ENCODE data around the gene MAP3K8. TPM values are rescaled to one million over a fixed set of nuclear protein-coding genes. Genes with fewer than 3 reads are reported as not detected.

The MAP3K8 gene
- total and polyA plus RNA-seq, 9 of the 15 experiments (the other 6 are each of a cell fraction or from before 2014, with no cell fraction given) = 6.9 to 23.6 (median 13.6) TPM

DNA sequence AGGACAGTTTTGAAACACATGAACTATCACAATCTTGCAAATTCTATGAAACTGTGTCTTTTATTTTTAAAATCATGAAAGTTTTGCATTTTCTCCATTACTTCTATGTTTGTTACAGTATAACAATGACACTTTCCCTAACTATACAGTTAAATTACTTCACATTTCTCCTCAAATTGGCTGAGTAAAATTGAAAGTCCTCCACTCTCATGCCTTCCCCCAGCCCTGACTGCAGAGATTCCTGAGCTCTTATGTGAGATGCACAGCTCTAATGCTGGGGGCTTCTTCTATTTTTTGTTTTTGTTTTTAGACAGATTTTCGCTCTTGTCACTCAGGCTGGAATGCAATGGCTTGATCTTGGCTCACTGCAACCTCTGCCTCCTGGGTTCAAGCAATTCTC, 22.7 kb upstream of the MAP3K8 start:
- DNase-seq (ENCODE audit: extremely low read depth in 1 of 4, low spot score in 3 of 4) (no peak), FAIRE-seq (no peak), ATAC-seq (no peak)
- 75% methylated on average over 1 of the region's 1 CpG for WGBS (ENCODE audit: insufficient coverage, low coverage, missing lambda C conversion rate)
- TF ChIP-seq PRDM10 (IDR thresholded peaks at IDR 0.05; ENCODE audit: partially characterized antibody) (no peak), UBTF (IDR thresholded peaks at IDR 0.05; ENCODE audit: borderline replicate concordance in 1 of 2, low read depth in 2 of 2, low read length in 2 of 2) (no peak), PURB (CRISPR knock-in tag; IDR thresholded peaks at IDR 0.05; ENCODE audit: low read depth) (no peak), TAF7 (tag; IDR thresholded peaks at IDR 0.05) (no peak), NR2C1 (IDR thresholded peaks at IDR 0.05) (no peak), NR2C1 (tag; IDR thresholded peaks at IDR 0.05) (no peak), PTTG1 (tag; IDR thresholded peaks at IDR 0.05; ENCODE audit: low read depth) (no peak)
- Histone ChIP-seq H3K4me3 (no peak overlapping the region), H3K9ac (ENCODE audit: insufficient read depth in 1 of 2, low read depth in 2 of 2, low read length in 2 of 2) (no peak overlapping the region), H2AFZ (ENCODE audit: low read depth, low read length) (no peak overlapping the region), H3K4me1 (replicated peaks in 1 of 2; ENCODE audit: control insufficient read depth in 2 of 2, insufficient read depth in 2 of 2, low read length in 2 of 2) (no peaks in the 10 kb centered on the region), H3K36me3 (ENCODE audit: control insufficient read depth, insufficient read depth, low read length) (no peaks in the 10 kb centered on the region), H3K27ac (ENCODE audit: extremely low read depth, low read depth, low read length) (no peak overlapping the region), H3K9me1 (ENCODE audit: control insufficient read depth, insufficient read depth, low read length) (no peaks in the 10 kb centered on the region), H3K9me3 (replicated peaks; ENCODE audit: control insufficient read depth, insufficient read depth, low read depth, low read length) (no peaks in the 10 kb centered on the region), H3K27me3 (ENCODE audit: control insufficient read depth in 2 of 2, insufficient read depth in 2 of 2, low read length in 2 of 2) (no peaks in the 10 kb centered on the region), H3K79me2 (ENCODE audit: control insufficient read depth, insufficient read depth, low read length) (no peaks in the 10 kb centered on the region), H3K4me2 (ENCODE audit: insufficient read depth, low read length) (no peak overlapping the region), H4K20me1 (replicated peaks; ENCODE audit: control insufficient read depth, insufficient read depth, low read length) (no peaks in the 10 kb centered on the region)
- CTCF ChIA-PET (ENCODE audit: low intra/inter-chr PET ratio) = no interaction called here
- intact Hi-C loops (cut with micrococcal nuclease) = loop anchor here (5.0 kb wide), 1 partner anchor 181 kb away; no protein-coding TSS in a partner anchor
- BruUV-seq (replicated peaks) = no TSS peak
- in situ Hi-C loops (cut with MboI) = no loop called here
- POLR2A ChIA-PET = no interaction called here
